ENCODE data around the gene SEPTIN11.

Gene SEPTIN11

DNA sequence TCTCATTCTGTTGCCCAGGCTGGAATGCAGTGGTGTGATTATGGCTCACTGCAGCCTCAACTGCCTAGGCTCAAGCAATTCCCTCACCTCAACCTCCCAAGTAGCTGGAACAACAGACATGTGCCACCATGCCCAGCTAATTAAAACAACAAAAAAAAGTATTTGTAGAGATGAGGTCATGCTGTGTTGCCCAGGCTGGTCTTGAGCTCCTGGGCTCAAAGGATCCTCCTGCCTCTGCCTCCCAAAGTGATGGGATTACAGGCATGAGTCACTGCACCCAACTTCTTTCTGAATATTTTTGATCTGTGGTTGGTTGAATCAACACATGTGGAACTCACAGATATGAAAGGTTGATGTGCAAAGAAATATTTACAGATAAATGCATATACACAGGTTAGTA, 18.5 kb upstream of the SEPTIN11 start:
- Histone ChIP-seq H3K4me2 (ENCODE audit: low read depth, low read length, poor library complexity, severe bottlenecking) (no peak overlapping the region), H3K9me2 (replicated peaks; ENCODE audit: insufficient read depth, low read length) (no peaks in the 10 kb centered on the region), H3K9me3 (ENCODE audit: insufficient read depth, low read length) (no peaks in the 10 kb centered on the region), H3K36me3 (ENCODE audit: low read length) (no peaks in the 10 kb centered on the region), H3K9ac (ENCODE audit: low read length) (no peak overlapping the region), H3K27ac (ENCODE audit: low read depth, low read length) (no peak overlapping the region), H3K27me3 (ENCODE audit: low read length) (no peaks in the 10 kb centered on the region), H2AFZ (ENCODE audit: low read depth, low read length, severe bottlenecking) (no peak overlapping the region), H3K79me2 (ENCODE audit: insufficient read depth, low read length) (no peaks in the 10 kb centered on the region), H4K20me1 (ENCODE audit: low read depth, low read length) (no peaks in the 10 kb centered on the region), H3F3A (ENCODE audit: insufficient read depth) (no peaks in the 10 kb centered on the region), H3K4me3 (ENCODE audit: insufficient read depth, low read length, poor library complexity, severe bottlenecking) (no peak overlapping the region)
- TF ChIP-seq, protein P1, sequence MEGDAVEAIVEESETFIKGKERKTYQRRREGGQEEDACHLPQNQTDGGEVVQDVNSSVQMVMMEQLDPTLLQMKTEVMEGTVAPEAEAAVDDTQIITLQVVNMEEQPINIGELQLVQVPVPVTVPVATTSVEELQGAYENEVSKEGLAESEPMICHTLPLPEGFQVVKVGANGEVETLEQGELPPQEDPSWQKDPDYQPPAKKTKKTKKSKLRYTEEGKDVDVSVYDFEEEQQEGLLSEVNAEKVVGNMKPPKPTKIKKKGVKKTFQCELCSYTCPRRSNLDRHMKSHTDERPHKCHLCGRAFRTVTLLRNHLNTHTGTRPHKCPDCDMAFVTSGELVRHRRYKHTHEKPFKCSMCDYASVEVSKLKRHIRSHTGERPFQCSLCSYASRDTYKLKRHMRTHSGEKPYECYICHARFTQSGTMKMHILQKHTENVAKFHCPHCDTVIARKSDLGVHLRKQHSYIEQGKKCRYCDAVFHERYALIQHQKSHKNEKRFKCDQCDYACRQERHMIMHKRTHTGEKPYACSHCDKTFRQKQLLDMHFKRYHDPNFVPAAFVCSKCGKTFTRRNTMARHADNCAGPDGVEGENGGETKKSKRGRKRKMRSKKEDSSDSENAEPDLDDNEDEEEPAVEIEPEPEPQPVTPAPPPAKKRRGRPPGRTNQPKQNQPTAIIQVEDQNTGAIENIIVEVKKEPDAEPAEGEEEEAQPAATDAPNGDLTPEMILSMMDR (IDR thresholded peaks at IDR 0.05; ENCODE audit: insufficient read depth, low read length, poor library complexity, severe bottlenecking), result no peak

- Histone ChIP-seq H3K4me2 (ENCODE audit: low read depth, low read length, poor library complexity, severe bottlenecking) (no peak overlapping the region), H3K9ac (ENCODE audit: low read length) (no peak overlapping the region), H3K9me3 (ENCODE audit: insufficient read depth, low read length) (no peaks in the 10 kb centered on the region), H2AFZ (ENCODE audit: low read depth, low read length, severe bottlenecking) (no peak overlapping the region), H3K36me3 (ENCODE audit: low read length) (no peaks in the 10 kb centered on the region), H3F3A (ENCODE audit: insufficient read depth) (no peaks in the 10 kb centered on the region), H3K4me3 (ENCODE audit: insufficient read depth, low read length, poor library complexity, severe bottlenecking) (no peak overlapping the region), H3K79me2 (ENCODE audit: insufficient read depth, low read length) (no peaks in the 10 kb centered on the region), H4K20me1 (ENCODE audit: low read depth, low read length) (no peaks in the 10 kb centered on the region), H3K27ac (ENCODE audit: low read depth, low read length) (no peak overlapping the region), H3K9me2 (replicated peaks; ENCODE audit: insufficient read depth, low read length) (no peaks in the 10 kb centered on the region), H3K27me3 (ENCODE audit: low read length) (no peaks in the 10 kb centered on the region)
- TF ChIP-seq, protein P1 (IDR thresholded peaks at IDR 0.05; ENCODE audit: insufficient read depth, low read length, poor library complexity, severe bottlenecking), result no peak
- TF ChIP-seq EZH2phosphoT487 (conservative IDR thresholded peaks at IDR 0.05; ENCODE audit: low read length), result no peak
Measured at GRCh38 chr4:76931576-76932276, 17.8 kb upstream of the SEPTIN11 start.

DNA sequence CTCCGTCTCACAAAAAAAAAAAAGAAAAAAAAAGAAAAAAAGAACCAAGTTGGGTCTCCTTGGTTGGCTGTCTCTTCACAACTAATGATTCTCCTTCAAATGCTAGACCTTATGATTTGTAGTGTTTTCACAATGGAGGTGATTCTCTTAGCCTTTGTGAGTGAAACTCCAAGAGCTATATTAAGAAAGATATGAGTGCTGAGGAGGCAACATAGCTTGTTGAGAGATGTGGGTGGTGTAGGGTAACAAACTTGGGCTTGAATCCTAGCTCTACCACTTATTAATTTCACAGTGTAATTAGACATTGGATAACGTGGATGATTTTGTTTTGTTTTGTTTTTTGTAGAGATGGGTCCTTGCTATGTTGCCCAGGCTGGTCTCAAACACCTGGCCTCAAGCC, 10.4 kb upstream of the SEPTIN11 start:
- Histone ChIP-seq H3F3A (ENCODE audit: insufficient read depth) (no peaks in the 10 kb centered on the region), H3K4me3 (ENCODE audit: insufficient read depth, low read length, poor library complexity, severe bottlenecking) (no peak overlapping the region), H3K79me2 (ENCODE audit: insufficient read depth, low read length) (no peaks in the 10 kb centered on the region), H3K4me2 (ENCODE audit: low read depth, low read length, poor library complexity, severe bottlenecking) (no peak overlapping the region), H3K9ac (ENCODE audit: low read length) (no peak overlapping the region), H3K27me3 (ENCODE audit: low read length) (no peaks in the 10 kb centered on the region), H2AFZ (ENCODE audit: low read depth, low read length, severe bottlenecking) (no peak overlapping the region), H3K9me2 (replicated peaks; ENCODE audit: insufficient read depth, low read length) (no peaks in the 10 kb centered on the region), H3K27ac (ENCODE audit: low read depth, low read length) (no peak overlapping the region), H4K20me1 (ENCODE audit: low read depth, low read length) (no peaks in the 10 kb centered on the region), H3K9me3 (ENCODE audit: insufficient read depth, low read length) (no peaks in the 10 kb centered on the region), H3K36me3 (ENCODE audit: low read length) (no peaks in the 10 kb centered on the region)
- TF ChIP-seq, protein P1 (IDR thresholded peaks at IDR 0.05; ENCODE audit: insufficient read depth, low read length, poor library complexity, severe bottlenecking), result no peak
- no peak for TF ChIP-seq EZH2phosphoT487 (conservative IDR thresholded peaks at IDR 0.05; ENCODE audit: low read length)
